ENCODE data around the gene TPRN. TPM values are rescaled to one million over a fixed set of nuclear protein-coding genes. Genes with fewer than 3 reads are reported as not detected.

The TPRN gene
- total and polyA plus RNA-seq, 9 donors = 0.68 to 18.4 (median 15.2) TPM

- Histone ChIP-seq H3K9me3 (no peaks in the 10 kb centered on the region), H3K27me3 (no peaks in the 10 kb centered on the region), H3K27ac (no peak overlapping the region), H3K4me1 (ENCODE audit: insufficient read depth) (no peaks in the 10 kb centered on the region), H3K36me3 (no peaks in the 10 kb centered on the region), H3K4me3 (no peak overlapping the region)
- no peak for TF ChIP-seq CTCF (IDR thresholded peaks at IDR 0.05)
- intact Hi-C loops (cut with DNase I) = no loop called here
- DNase-seq = no peak
- WGBS, 3 donors = 65 to 78% (median 70%) methylated on average over 13 of the region's 13 CpGs
Measured at GRCh38 chr9:137211532-137211931, 11.0 kb upstream of the TPRN start.

- WGBS, 3 donors = 63 to 70% (median 68%) methylated on average over 7 of the region's 7 CpGs
- H3K4me3 ChIP-seq = no peak overlapping the region
- intact Hi-C loops (cut with DNase I) = no loop called here
Measured at GRCh38 chr9:137206602-137207001, 6.1 kb upstream of the TPRN start.

GRCh38 chr9:137205126-137206069, 4.9 kb upstream of the TPRN start, which contains the start of the genes NDOR1 and TMEM203:
Gene NDOR1 (plus strand): TSS chr9:137205700. CDS start chr9:137205778, 78 bp downstream.
Gene TMEM203 (minus strand): TSS chr9:137205648. CDS start chr9:137205414, 234 bp downstream.
- TF ChIP-seq CTCF (IDR thresholded peaks at IDR 0.05) = no peak
- peak; percentile 58 for TF ChIP-seq POLR2A (IDR thresholded peaks at IDR 0.05)
- 0 to 1% (median 1%) methylated on average over 45 to 98 of the region's 98 CpGs for WGBS, 3 donors
- intact Hi-C loops (cut with DNase I) = no loop called here

More at GRCh38 chr9:137206602-137207001, 6.1 kb upstream of the TPRN start:
- DNase-seq = no peak
- Histone ChIP-seq H3K27me3 (no peaks in the 10 kb centered on the region), H3K27ac (no peak overlapping the region), H3K9me3 (no peaks in the 10 kb centered on the region), H3K4me1 (ENCODE audit: insufficient read depth) (peaks cover 13% of the 10 kb centered on the region), H3K36me3 (no peaks in the 10 kb centered on the region)
- no peak for TF ChIP-seq CTCF (IDR thresholded peaks at IDR 0.05)
- TF ChIP-seq EP300 (IDR thresholded peaks at IDR 0.05) = no peak
- TF ChIP-seq POLR2A (IDR thresholded peaks at IDR 0.05) = no peak

GRCh38 chr9:137204731-137205125, 4.2 kb upstream of the TPRN start:
- Histone ChIP-seq H3K27me3 (no peaks in the 10 kb centered on the region), H3K4me1 (ENCODE audit: insufficient read depth) (peaks cover 13% of the 10 kb centered on the region), H3K9me3 (no peaks in the 10 kb centered on the region), H3K27ac (no peak overlapping the region), H3K4me3 (peak overlapping the region; percentile 91), H3K36me3 (no peaks in the 10 kb centered on the region)
- intact Hi-C loops (cut with DNase I) = no loop called here
- no peak for DNase-seq
- TF ChIP-seq POLR2A (IDR thresholded peaks at IDR 0.05) = no peak
- TF ChIP-seq CTCF (IDR thresholded peaks at IDR 0.05) = no peak
- no peak for TF ChIP-seq EP300 (IDR thresholded peaks at IDR 0.05)
- WGBS, 3 donors = 7 to 13% (median 10%) methylated on average over 21 of the region's 21 CpGs

More at GRCh38 chr9:137205126-137206069, 4.9 kb upstream of the TPRN start, which contains the start of the genes NDOR1 and TMEM203:
- H3K27ac ChIP-seq = peak within 1 kb of the TSS in 1 of 2 donors; percentile 79
- H3K4me1 ChIP-seq (ENCODE audit: insufficient read depth) = peaks cover 13% of the 10 kb centered on the region
- no peaks in the 10 kb centered on the region for H3K9me3 ChIP-seq
- H3K4me3 ChIP-seq = peak within 1 kb of the TSS; percentile 91
- no peaks in the 10 kb centered on the region for H3K27me3 ChIP-seq
- H3K36me3 ChIP-seq = no peaks in the 10 kb centered on the region
- DNase-seq = peak; percentile 90 to 94 (median 92)
